Skin epidermis (tissue), 12 donors: ENCODE measurements around the gene PKD2.
A peak's percentile ranks its signal among the peaks of the same experiment; 100 is the strongest.

ENCODE experiments used
- H3K27ac ChIP-seq, 21 experiments: fragments of 200-600 bp; sonication (generic) in 11 of 21; one replicate each; pipeline ENCODE4 v1.5.0; 2020; ENCODE audit warnings: mild to moderate bottlenecking in 3 of 21, inconsistent platforms in 2 of 21, moderate library complexity in 2 of 21
- H3K4me3 ChIP-seq, 7 experiments: fragments of 200-600 bp; sonication (generic) in 2 of 7; one replicate each; pipeline ENCODE4 v1.5.0; 2020; ENCODE audit warnings: inconsistent platforms in 2 of 7, mild to moderate bottlenecking in 2 of 7, moderate library complexity in 1 of 7

PKD2 gene

DNA sequence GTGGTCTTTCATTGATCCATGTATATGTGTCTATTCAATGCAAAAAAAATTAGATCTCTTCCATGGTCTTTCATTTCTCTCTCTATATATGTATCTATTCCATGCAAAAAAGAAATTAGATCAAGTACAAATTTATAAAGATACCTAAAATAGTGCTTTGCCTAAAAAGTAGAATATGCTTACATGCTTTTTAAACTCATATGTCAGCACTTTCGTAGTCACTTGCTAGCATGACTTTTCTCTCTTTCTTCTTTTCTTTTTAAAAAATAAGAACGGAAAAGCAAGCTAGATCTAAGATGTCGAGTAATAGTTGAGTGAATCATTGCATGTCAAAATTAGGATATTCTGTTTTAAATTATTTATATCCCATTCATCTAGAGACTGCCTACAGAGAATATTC, 50.9 kb downstream of the PKD2 start:
- H3K27ac ChIP-seq: no peak overlapping the region
- H3K4me3 ChIP-seq: no peak overlapping the region

DNA sequence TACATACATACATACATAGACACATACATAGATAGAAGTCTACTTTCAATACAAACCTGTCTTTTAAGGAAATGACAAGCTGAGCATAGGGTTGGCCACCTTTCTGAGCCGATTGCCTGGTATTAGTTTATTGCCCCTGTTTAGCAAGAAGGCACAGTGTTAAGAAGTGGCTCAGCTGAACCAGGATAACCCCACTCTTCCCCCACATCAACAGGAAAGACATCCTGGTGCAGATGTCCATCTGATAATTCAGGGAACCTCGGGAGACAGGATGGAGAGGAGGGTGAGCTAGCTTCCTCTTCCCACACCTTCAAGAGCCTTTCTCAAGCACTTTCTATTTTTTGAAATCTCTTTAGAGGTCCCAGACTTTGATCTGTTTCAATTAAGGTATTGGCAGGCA, 52.3 kb downstream of the PKD2 start:
- Histone ChIP-seq H3K27ac (no peak overlapping the region), H3K4me3 (no peak overlapping the region)

DNA sequence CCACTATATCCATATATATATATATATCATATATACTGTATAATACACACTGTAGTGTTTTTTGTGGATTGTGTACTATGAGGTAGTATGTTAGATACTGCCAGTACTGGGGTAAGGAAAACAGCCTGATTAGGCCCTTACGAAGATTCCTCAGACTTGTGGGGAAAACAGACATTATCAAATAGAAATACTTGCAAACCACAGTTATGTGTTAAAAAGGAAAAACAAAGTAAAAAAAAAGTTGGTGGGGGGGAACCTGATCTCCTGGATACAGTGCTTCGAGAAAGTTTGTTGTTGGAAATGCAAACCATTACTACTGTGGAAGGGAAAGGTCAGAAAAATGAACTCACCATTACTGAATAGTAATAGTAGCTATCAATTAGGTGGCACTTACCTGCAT, 53.0 kb downstream of the PKD2 start:
- Histone ChIP-seq H3K27ac (no peak overlapping the region), H3K4me3 (no peak overlapping the region)

DNA sequence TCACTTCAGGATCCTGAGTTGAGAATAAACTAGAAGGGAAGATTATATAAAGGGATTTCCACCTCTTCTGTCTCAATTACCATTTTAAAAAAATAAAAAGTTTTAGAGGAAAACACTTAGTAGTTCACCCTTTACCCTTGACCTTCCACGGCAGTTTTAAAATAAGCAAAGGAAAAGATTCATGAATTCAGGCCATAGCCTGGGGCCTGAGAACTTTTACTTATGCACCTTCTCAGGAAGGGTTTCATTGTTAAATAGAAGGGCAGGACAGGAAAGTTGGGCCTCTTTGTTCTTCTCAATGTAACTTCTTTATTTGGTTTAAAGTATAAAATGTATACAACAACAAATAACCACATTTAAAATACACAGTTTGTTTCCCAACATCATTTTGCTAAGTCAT, 54.9 kb downstream of the PKD2 start:
- no peak overlapping the region for H3K27ac ChIP-seq

DNA sequence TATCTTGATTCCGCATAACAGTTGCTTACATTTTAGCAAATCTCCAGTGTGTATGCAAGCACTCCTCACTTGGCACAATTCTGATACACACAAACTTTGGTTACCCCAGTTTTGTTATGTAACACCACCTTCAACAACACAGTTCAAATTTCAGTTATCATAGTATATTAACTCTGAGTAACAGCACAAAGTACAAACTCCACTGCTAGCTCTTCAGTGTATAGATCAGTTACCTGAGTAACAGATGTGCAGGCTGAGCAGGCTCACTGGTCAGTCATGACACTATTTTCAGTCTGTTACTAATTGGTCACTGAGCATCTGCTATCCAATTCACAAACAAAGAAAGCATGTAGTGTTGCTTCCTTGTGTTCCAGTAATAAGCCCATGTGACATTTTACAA, 55.4 kb downstream of the PKD2 start:
- no peak overlapping the region for H3K27ac ChIP-seq
- H3K4me3 ChIP-seq: no peak overlapping the region

More for the DNA sequence above, 54.9 kb downstream of the PKD2 start:
- no peak overlapping the region for H3K4me3 ChIP-seq

DNA sequence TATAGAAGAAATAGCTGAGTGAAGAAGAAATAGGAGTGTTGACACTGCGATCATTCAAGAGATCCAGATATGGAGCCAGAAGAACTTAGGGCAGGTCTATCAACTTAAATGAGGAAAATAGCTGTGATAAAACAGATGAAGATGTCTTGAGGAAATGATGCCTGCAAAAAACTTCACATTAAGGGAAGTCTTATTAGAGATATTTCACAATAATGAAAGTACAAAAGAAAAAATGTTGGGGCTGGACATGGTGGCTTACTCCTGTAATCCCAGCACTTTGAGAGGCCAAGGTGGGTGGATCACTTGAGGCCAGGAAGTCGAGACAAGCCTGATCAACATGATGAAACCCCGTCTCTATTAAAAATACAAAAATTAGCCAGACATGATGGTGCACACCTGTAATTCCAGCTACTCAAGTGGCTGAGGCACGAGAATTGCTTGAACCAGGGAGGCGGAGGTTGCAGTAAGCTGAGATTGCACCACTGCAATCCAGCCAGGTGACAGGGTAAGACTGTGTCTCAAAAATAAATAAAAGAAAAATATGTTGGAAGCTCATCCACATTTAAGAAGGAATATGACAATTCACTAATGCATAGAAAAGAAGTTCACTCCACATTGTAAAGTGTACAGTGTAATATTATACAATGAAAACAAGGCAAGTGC, 56.3 kb downstream of the PKD2 start:
- H3K4me3 ChIP-seq: no peak overlapping the region
- H3K27ac ChIP-seq: no peak overlapping the region

DNA sequence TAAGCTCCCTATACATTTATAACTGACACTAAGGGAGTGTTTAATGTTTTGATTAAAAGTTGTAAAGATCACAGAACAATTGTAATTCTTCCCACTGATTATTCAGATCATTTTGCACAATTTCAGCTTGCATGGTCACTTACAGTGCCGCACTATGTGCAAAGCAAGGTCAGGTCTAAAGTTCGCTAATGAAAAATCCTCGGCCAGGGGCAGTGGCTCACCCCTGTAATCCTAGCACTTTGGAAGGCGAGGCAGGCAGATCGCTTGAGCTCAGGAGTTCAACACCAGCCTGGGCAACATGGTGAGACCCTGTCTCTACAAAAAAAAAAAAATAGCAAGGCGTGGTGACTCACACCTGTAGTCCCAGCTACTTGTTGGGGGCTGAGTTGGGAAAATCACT, 57.0 kb downstream of the PKD2 start:
- Histone ChIP-seq H3K27ac (no peak overlapping the region), H3K4me3 (no peak overlapping the region)

DNA sequence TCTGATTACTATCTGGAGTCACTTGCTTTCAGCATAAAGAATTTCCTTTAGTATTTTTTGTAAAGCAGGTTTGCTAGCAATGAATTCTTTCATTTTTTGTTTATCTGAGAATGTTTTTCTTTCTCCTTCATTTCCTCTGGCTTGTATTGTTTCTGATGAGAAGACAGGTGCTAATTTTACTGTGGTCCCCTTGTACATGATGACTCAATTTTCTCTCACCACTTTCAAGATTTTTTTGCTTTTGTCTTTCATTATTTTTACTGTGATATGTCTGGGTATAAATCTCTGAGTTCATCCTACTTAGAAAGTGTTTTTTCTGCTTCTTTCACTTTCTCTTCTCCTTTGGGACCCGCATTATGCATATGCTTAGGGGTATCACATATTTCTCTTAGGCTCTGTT, 62.6 kb downstream of the PKD2 start:
- Histone ChIP-seq H3K27ac (no peak overlapping the region), H3K4me3 (no peak overlapping the region)

DNA sequence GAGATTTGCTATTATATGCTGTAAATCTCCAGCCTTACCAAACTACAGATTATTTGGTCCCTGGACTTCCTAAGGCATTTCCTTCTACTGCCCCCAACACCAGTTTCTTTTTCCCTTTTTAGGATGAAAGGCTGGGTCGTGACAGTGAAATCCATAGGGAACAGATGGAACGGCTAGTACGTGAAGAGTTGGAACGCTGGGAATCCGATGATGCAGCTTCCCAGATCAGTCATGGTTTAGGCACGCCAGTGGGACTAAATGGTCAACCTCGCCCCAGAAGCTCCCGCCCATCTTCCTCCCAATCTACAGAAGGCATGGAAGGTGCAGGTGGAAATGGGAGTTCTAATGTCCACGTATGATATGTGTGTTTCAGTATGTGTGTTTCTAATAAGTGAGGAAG, 67.9 kb downstream of the PKD2 start:
- no peak overlapping the region for H3K4me3 ChIP-seq
- H3K27ac ChIP-seq: no peak overlapping the region

DNA sequence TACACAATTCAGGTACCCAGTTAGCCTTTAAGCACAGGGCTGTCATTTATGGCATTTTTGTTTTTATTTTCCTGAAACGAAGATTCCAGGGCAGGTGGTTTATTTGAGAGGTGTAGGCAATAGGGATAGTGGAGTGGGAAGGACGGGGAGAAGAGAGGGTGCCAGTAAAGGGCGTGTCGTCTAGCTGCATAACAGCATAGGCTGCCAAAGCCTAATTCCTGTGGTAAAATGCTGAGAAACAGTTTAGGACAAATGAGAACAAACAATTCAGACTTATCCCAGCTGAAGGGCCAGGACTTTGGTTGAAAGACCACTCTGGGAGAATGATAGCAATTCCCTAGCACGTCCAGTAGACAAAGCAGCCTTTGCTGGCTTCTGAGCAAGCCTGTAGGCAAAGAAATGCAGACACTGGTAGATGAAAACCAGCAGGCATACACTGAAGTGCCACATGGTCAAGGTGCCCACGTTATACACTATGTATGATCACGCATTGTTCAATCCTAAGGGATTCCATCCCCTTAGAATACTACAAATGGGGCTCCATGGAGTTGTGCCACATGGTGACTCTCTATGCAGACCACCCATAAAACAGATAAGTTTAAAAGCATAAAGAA, 70.6 kb downstream of the PKD2 start:
- Histone ChIP-seq H3K27ac (peak overlapping the region in 3 of 21 experiments; percentile 17 to 54 (median 33)), H3K4me3 (no peak overlapping the region)

DNA sequence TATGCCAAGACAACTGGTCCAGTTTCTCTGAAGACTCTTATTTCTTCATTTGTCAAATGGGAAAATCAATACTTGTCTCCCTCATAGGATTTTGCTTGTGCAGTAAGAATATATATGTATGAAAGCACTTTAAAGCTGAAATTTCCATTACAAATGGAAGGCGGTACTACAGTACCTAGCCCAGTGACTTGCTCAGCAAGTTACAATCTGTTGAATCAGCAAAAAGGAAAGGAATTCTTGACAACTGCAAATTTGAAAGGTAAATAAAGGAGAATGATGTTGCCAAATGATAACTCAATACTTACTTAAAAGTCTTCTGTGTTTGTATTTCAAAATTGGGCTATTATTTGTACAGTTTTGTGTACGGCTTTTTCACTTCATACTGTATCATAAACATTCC, 71.1 kb downstream of the PKD2 start:
- H3K27ac ChIP-seq: peak overlapping the region in 3 of 21 experiments; percentile 17 to 54 (median 33)
- no peak overlapping the region for H3K4me3 ChIP-seq

DNA sequence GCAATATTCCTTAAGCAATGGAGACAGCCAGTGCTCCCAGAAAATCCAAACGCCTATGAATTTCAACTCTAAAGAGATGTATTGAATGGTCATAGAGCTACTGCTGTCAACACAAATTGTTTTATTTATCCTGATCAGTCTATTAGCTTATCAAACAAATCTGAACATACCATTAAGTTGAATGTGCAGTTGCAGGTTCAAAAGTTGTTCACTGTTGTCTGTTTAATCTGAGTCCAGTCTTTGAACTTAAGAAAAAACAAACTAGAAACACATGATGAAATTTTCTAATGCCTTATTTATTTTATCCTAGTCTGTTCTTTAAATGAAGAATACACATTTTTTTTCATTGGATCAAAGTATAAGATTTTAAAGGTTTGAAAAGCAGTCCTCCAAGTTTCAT, 73.2 kb downstream of the PKD2 start:
- no peak overlapping the region for H3K27ac ChIP-seq
- no peak overlapping the region for H3K4me3 ChIP-seq

DNA sequence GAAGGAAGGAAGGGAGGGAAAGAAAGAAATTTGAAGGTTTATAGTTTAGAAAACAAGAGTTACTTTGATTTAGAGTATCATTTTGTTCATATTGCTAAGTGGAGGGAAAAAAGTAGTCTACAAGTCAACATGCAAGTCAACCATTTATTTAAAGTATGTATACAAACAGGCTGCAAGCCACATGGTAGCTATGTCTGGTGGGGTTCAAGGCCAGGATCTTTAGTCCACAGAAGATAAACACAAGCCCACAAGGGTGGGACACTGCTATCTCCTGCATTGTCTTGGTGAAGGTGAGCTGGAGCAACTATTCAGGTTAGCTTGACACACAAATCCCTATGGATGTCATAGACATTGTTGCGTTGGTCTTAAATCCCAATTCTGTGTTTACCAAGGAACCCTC, 79.6 kb downstream of the PKD2 start:
- no peak overlapping the region for H3K4me3 ChIP-seq

DNA sequence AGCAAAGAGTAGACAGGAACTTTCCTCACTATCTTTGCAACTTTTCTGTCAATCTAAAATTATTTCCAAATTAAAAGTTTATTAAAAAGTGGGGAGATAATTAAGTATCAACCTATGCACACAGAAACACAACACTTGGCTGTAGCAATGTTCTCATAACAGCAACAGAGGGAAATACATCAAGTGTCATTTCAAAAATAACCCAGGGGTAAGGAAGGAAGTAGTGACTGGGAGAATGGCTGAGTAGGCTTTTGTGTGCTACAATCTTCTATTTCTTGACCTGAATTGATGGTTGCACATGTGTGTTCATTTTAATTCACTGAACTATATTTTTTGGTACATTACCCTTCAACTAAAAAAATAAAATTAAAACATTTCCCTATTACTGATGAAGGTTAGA, 83.5 kb downstream of the PKD2 start:
- Histone ChIP-seq H3K4me3 (no peak overlapping the region), H3K27ac (no peak overlapping the region)

More for the DNA sequence above, 79.6 kb downstream of the PKD2 start:
- H3K27ac ChIP-seq: no peak overlapping the region

DNA sequence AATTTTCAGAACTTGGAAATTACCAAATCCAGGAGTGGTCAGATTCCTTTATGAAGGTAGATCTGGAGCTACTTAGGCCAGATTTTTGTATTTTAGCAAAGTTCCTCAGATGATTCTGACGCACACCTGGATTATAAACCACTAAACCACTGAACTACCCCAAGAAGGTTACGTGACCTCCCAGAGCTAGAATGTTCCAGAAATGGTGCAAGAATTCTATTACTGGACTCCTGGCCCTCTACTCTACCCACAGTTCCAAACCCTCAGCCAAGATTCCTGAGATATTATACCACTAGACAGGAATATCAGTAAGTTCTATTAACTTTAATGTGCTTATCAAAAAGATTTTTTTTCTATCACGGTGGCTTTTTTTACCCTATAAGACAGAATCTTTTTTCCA, 83.9 kb downstream of the PKD2 start:
- no peak overlapping the region for H3K4me3 ChIP-seq
- no peak overlapping the region for H3K27ac ChIP-seq

DNA sequence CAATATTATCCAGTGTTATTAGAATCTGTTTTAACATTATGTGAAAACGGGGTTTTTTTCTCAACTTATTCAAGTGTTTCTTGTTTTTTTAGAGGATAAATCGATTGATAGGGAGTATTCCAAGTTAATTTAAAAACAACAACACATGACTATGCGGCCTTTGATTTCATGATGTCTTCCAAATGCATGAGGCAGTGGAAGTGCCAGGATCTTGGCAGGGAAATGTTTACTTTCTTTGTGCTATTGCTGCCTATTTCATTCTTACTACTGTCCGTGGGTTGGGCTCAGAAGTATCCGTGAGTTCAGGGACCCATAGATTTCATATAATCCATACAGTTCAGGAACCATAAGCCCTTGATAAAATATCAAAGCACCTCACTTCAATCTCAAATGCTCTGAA, 86.4 kb downstream of the PKD2 start:
- H3K4me3 ChIP-seq: no peak overlapping the region
- no peak overlapping the region for H3K27ac ChIP-seq

DNA sequence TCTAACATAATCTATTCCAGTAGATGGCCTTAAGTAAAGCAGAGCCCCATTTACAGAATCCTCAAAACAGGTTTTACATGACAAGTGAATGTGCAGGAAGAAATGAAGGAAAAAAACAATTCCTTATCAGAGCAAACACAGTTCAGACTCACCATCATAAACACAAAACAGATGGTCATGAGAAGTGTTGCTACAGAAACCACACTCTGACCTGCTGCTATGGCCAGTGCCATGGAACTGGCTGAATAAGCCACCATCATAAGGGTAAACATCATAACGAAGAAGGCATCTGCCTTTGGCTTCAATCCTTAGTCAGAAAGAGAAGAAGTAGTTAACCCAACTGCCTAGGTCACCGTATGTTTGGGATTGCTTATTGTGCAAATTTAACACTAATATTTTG, 89.9 kb downstream of the PKD2 start:
- H3K4me3 ChIP-seq: no peak overlapping the region
- no peak overlapping the region for H3K27ac ChIP-seq

DNA sequence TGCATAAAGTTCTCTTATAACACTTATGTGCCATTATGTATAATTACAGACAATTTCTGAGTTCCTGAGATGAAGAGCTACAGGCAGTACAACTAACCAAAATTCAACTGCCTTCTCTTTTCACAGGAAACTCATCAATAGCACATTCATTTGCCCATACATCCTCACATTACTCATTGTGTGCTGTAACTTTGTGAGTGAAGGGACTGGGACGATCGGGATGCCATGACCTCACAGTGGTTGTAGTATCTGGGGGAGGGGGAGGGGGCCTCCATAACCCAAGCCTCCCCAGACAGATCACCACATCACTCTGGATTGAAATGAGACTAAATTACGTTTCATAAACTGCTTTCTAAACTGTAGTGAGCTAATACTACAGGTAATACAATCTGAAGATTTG, 90.3 kb downstream of the PKD2 start:
- Histone ChIP-seq H3K4me3 (no peak overlapping the region), H3K27ac (no peak overlapping the region)

DNA sequence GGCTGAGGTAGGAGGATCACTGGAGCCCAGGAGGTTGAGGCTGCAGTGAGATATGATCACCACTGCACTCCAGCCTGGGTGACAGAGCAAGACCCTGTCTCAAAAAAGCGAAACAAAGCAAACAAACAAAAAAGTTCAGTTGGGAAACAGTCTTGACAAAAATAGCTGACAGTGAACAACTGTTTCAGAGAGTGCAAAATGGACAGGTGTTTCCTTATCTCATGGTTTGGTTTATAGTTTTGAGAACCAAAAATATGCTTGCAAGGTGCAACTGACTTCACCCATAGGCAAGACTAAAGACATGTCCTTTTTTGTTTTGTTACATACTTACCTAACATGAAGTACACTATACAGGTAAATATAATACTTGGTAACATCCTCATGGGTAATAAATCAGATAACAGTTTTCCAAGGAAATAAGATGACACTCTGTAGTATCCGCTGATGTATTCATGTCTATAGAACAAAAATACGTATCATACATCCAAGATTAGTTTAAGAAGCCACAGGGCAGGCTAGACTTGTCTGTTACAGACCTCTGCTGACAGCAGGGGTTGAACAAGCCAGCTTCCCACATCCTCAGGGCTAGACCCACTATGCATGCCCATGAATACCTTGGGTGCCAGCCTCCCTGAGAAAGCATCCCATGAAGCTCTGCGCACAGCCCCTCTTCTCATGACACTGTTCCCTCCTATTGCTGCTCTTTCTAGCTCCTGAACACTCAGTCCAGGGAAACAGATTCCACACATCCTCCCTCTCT, 91.7 kb downstream of the PKD2 start:
- Histone ChIP-seq H3K4me3 (no peak overlapping the region), H3K27ac (no peak overlapping the region)

DNA sequence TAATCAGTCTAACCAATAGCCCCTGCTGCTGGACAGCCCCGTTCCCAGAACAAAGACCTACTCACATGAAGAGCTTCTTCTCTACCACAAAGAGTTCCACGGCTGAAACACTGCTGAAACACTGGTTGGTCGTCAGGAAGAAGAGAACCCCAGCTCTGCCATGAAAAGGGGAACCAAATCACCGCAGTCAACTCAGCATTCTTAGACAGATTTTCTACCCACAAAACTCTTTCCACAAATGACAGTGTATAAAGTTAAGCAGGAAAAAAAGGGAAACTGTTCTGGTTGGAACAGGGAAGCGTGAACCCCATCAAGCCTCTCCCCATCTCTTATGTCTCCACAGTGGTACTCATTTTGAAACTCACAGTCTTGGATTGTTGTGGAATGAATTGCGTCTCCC, 93.7 kb downstream of the PKD2 start:
- H3K27ac ChIP-seq: no peak overlapping the region

DNA sequence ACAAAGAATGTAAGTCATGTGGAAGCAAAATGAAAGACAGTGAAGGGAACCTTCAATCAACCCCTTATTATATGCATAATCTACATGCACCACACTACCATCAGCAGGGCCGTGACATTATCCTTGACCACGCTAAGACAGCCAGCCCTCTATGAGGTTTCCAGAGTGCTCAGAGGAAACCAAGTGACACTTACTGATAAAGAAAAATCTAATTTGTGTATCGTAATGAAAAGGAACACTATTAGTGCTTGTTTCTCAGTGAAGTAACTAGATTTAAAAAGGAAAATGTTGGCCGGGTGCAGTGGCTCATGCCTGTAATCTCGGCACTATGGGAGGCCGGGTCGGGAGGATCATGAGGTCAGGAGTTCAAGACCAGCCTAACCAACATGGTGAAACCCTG, 94.6 kb downstream of the PKD2 start:
- Histone ChIP-seq H3K4me3 (no peak overlapping the region), H3K27ac (no peak overlapping the region)

More for the DNA sequence above, 93.7 kb downstream of the PKD2 start:
- H3K4me3 ChIP-seq: no peak overlapping the region
